HEK293 (cell line): ENCODE data around the gene MAP3K12.

Experiments
- CTCF ChIA-PET: fragments of 350-600 bp; formaldehyde crosslinking; extraction: SDS; loops from one replicate; lab custom pipeline; 2021; ENCODE audit warnings: antibody characterized with exemption; lab: Yijun Ruan, JAX
- POLR2A ChIA-PET: fragments of 300-600 bp; formaldehyde crosslinking; extraction: SDS; loops from one replicate; lab custom pipeline; 2020; ENCODE audit warnings: antibody characterized with exemption, inconsistent platforms; lab: Yijun Ruan, JAX
- H3K27ac ChIP-seq: fragments of 200-500 bp; sonication (Bioruptor generic); 2 replicates; pipeline ENCODE4 v1.5.1; 2014; ENCODE audit warnings: low read depth, low read length, control low read depth, inconsistent platforms; ENCODE audit errors: extremely low read depth
- H3K36me3 ChIP-seq, 2 experiments: fragments of 200-500 bp in 1 of 2; sonication (Bioruptor generic) in 1 of 2; 1 replicate in 1 of 2; 2 replicates in 1 of 2; pipeline ENCODE4 v1.5.1; 2014 to 2017; ENCODE audit warnings: inconsistent platforms in 2 of 2, low read length in 2 of 2; ENCODE audit not compliant: control insufficient read depth in 2 of 2, insufficient read depth in 1 of 2
- H3K4me1 ChIP-seq: fragments of 200-500 bp; sonication (Bioruptor generic); 2 replicates; pipeline ENCODE4 v1.5.1; 2014; ENCODE audit warnings: mild to moderate bottlenecking, low read length, inconsistent platforms; ENCODE audit not compliant: control insufficient read depth, insufficient read depth
- H3K4me3 ChIP-seq: 2 replicates; pipeline ENCODE4 v1.5.1; 2011; ENCODE audit warnings: low read depth, mild to moderate bottlenecking, control low read depth, low read length, moderate library complexity
- H3K9me3 ChIP-seq: fragments of 200-500 bp; sonication (Bioruptor generic); 2 replicates; pipeline ENCODE4 v1.5.1; 2014; ENCODE audit warnings: low read depth, low read length, inconsistent platforms; ENCODE audit not compliant: control insufficient read depth, insufficient read depth
- GLI2 ChIP-seq: fragments of 450-650 bp; formaldehyde crosslinking; IDR thresholded peaks from 2 replicates; pipeline ENCODE4; 2017; ENCODE audit warnings: missing biosample characterization, missing genetic modification characterization, low read depth, borderline replicate concordance
- HOXD13 ChIP-seq: sonication (generic); formaldehyde crosslinking; IDR thresholded peaks from 2 replicates; pipeline ENCODE4 v1.8.0; 2022; ENCODE audit warnings: missing genetic modification reagents, borderline replicate concordance
- PRDM1 ChIP-seq: fragments of 450-650 bp; formaldehyde crosslinking; IDR thresholded peaks from 2 replicates; pipeline ENCODE4; 2016; ENCODE audit warnings: missing biosample characterization, missing genetic modification characterization
- SCRT2 ChIP-seq: fragments of 450-650 bp; formaldehyde crosslinking; IDR thresholded peaks from 2 replicates; pipeline ENCODE4 v1.5.1; 2016; ENCODE audit warnings: missing biosample characterization, missing genetic modification characterization
- SP3 ChIP-seq: fragments of 450-650 bp; formaldehyde crosslinking; IDR thresholded peaks from 2 replicates; pipeline ENCODE4 v1.5.1; 2016; ENCODE audit warnings: missing biosample characterization, missing genetic modification characterization
- YY2 ChIP-seq: fragments of 450-650 bp; formaldehyde crosslinking; IDR thresholded peaks from 2 replicates; pipeline ENCODE4 v1.5.1; 2016; ENCODE audit warnings: missing biosample characterization, missing genetic modification characterization
- ZBTB17 ChIP-seq: fragments of 450-650 bp; formaldehyde crosslinking; IDR thresholded peaks from 2 replicates; pipeline ENCODE4 v1.5.1; 2016; ENCODE audit warnings: missing biosample characterization, missing genetic modification characterization
- ZFHX2 ChIP-seq: fragments of 450-650 bp; formaldehyde crosslinking; conservative IDR thresholded peaks from 2 replicates; pipeline ENCODE4 v1.5.1; 2016; ENCODE audit warnings: missing biosample characterization, missing genetic modification characterization
- ZNF140 ChIP-seq: fragments of 450-650 bp; formaldehyde crosslinking; IDR thresholded peaks from 2 replicates; pipeline ENCODE4 v1.5.1; 2016; ENCODE audit warnings: missing biosample characterization, missing genetic modification characterization
- ZNF404 ChIP-seq: fragments of 450-650 bp; formaldehyde crosslinking; IDR thresholded peaks from 2 replicates; pipeline ENCODE4 v1.5.1; 2017; ENCODE audit warnings: missing biosample characterization, missing genetic modification characterization
- ZSCAN30 ChIP-seq: fragments of 450-650 bp; IDR thresholded peaks from 2 replicates; pipeline ENCODE4 v1.5.1; 2018; ENCODE audit warnings: missing biosample characterization, mild to moderate bottlenecking, missing genetic modification characterization, moderate library complexity
- TF ChIP-seq, protein P1 (sequence below): fragments of 450-650 bp; formaldehyde crosslinking; conservative IDR thresholded peaks from 2 replicates; pipeline ENCODE4 v1.5.1; 2016; ENCODE audit warnings: low read depth, missing biosample characterization, missing genetic modification characterization
- TF ChIP-seq, protein P2 (sequence below): fragments of 450-650 bp; formaldehyde crosslinking; IDR thresholded peaks from 2 replicates; pipeline ENCODE4 v1.5.1; 2016; ENCODE audit warnings: missing biosample characterization, missing genetic modification characterization
- TF ChIP-seq, protein P3 (sequence below): fragments of 450-650 bp; formaldehyde crosslinking; IDR thresholded peaks from 2 replicates; pipeline ENCODE4 v1.5.1; 2016; ENCODE audit warnings: missing biosample characterization, missing genetic modification characterization
- TF ChIP-seq, protein P4 (sequence below): fragments of 450-650 bp; IDR thresholded peaks from 2 replicates; pipeline ENCODE4 v1.5.1; 2018; ENCODE audit warnings: missing biosample characterization, mild to moderate bottlenecking, missing genetic modification characterization
- TF ChIP-seq, protein P5 (sequence below): fragments of 450-650 bp; formaldehyde crosslinking; IDR thresholded peaks from 2 replicates; pipeline ENCODE4 v1.5.1; 2017; ENCODE audit warnings: missing biosample characterization, missing genetic modification characterization
- TF ChIP-seq, protein P6 (sequence below): fragments of 450-650 bp; formaldehyde crosslinking; IDR thresholded peaks from 2 replicates; pipeline ENCODE4 v1.5.1; 2016; ENCODE audit warnings: missing biosample characterization, missing genetic modification characterization

The MAP3K12 gene

DNA sequence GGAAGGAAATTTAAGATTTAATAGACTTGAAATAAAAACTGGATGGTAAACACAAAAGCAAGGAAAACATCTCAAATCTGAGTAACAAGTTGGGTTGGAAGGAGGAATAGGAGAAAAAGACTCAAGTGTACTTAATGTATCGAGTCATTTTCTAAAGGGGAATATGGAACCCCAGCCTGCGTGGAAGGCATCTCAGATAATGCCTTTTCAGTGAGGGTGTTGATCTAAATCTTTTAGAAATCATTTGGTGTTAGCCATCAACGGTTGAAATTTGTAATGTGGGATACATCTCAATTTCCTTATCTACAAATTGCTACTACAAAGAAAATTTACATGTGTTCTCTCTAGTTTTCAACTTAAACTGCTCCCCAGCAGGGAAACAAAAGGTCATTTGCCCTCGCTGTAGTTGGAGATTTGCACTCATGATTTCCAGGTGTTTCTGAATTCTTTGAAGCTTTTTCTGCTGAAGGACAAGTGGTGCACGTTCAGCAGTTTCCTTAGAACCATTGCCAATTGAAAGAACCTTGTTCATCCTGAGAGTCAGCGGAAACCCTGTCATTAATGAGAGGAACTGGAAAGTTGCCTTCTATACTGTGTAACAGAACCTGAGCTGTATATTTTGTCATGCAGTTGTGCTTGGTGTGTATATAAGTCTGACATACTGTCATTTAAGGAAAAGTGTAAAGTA, 45.2 kb downstream of the MAP3K12 start:
- Histone ChIP-seq H3K9me3 (no peaks in the 10 kb centered on the region), H3K4me1 (peaks cover 3% of the 10 kb centered on the region), H3K27ac (no peak overlapping the region), H3K4me3 (peak overlapping the region; percentile 99), H3K36me3 (peaks cover 47 to 64% of the 10 kb centered on the region in 2 experiments)
- POLR2A ChIA-PET, result interaction anchor here (1.2 to 2.2 kb wide), 3 partner anchors 27 to 47 kb away, joined by 3 to 10 read pairs (median 3); partner anchors contain the start of gene TARBP2
- CTCF ChIA-PET, result interaction anchor here (0.5 to 1.8 kb wide), 5 partner anchors 23 to 1182 kb away, joined by 3 to 5 read pairs (median 3); no protein-coding TSS in a partner anchor
- TF ChIP-seq PRDM1 (tag by site-specific recombination) (peak; percentile 72; the same call in 1 of the 2 replicates), SP3 (tag by site-specific recombination) (no peak), ZBTB17 (tag by site-specific recombination) (no peak), ZNF140 (no peak), ZSCAN30 (tag by site-specific recombination) (no peak)
- TF ChIP-seq, protein P1, sequence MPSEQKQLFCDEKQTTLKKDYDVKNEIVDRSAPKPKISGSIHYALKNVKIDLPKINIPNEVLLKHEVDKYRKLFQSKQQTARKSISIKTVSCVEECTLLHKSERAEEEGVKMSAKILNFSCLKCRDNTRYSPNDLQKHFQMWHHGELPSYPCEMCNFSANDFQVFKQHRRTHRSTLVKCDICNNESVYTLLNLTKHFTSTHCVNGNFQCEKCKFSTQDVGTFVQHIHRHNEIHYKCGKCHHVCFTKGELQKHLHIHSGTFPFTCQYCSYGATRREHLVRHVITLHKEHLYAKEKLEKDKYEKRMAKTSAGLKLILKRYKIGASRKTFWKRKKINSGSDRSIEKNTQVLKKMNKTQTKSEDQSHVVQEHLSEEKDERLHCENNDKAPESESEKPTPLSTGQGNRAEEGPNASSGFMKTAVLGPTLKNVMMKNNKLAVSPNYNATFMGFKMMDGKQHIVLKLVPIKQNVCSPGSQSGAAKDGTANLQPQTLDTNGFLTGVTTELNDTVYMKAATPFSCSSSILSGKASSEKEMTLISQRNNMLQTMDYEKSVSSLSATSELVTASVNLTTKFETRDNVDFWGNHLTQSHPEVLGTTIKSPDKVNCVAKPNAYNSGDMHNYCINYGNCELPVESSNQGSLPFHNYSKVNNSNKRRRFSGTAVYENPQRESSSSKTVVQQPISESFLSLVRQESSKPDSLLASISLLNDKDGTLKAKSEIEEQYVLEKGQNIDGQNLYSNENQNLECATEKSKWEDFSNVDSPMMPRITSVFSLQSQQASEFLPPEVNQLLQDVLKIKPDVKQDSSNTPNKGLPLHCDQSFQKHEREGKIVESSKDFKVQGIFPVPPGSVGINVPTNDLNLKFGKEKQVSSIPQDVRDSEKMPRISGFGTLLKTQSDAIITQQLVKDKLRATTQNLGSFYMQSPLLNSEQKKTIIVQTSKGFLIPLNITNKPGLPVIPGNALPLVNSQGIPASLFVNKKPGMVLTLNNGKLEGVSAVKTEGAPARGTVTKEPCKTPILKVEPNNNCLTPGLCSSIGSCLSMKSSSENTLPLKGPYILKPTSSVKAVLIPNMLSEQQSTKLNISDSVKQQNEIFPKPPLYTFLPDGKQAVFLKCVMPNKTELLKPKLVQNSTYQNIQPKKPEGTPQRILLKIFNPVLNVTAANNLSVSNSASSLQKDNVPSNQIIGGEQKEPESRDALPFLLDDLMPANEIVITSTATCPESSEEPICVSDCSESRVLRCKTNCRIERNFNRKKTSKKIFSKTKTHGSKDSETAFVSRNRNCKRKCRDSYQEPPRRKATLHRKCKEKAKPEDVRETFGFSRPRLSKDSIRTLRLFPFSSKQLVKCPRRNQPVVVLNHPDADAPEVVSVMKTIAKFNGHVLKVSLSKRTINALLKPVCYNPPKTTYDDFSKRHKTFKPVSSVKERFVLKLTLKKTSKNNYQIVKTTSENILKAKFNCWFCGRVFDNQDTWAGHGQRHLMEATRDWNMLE, result no peak
- TF ChIP-seq, protein P2, sequence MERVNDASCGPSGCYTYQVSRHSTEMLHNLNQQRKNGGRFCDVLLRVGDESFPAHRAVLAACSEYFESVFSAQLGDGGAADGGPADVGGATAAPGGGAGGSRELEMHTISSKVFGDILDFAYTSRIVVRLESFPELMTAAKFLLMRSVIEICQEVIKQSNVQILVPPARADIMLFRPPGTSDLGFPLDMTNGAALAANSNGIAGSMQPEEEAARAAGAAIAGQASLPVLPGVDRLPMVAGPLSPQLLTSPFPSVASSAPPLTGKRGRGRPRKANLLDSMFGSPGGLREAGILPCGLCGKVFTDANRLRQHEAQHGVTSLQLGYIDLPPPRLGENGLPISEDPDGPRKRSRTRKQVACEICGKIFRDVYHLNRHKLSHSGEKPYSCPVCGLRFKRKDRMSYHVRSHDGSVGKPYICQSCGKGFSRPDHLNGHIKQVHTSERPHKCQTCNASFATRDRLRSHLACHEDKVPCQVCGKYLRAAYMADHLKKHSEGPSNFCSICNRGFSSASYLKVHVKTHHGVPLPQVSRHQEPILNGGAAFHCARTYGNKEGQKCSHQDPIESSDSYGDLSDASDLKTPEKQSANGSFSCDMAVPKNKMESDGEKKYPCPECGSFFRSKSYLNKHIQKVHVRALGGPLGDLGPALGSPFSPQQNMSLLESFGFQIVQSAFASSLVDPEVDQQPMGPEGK (tag by site-specific recombination), result no peak

DNA sequence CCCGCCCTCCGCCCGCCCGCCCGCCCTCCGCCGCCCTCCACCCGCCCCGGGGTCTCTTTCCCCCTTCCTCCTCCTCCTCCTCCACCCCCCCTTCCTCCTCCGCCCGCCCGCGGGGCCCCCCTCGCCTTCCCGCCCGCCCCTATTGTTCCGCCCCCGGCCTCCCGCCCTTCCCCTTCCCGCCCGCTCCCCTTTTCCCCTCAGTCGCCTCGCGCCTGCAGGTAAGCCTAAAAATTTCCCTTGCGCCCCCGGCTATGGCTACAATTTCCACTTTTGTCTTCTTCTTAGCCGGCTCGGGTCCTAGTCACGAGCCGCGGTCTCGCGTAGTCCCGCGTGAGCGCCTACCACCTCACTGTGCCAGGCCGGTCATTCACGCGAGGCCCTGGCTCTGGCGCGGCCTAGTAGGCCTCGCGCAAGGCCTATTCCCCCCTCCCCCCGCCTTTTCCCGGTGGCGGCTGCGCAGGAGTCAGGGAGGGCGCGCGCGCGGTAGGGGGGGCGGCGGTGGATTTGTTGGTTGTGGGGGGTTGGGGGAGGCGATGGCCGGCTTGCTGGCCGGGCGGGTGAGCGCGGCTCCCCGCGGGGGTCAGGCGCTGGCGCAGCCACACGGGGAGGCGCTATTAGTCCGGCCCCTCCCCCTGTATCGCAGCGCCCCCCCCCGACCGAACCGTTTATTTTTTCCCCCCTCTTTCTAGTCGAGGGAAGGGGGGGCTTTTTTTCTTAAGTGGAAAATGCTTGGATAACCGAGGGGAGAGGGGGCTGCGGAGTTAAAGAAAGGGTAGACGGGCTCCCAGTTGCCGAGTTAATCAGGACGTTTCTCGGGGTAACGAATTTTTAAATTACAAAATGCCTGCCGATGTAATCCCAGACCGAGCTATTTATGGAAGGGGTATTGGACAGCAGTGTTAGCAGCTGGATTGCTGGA, 46.8 kb downstream of the MAP3K12 start:
- POLR2A ChIA-PET, result interaction anchor here (0.7 to 1.2 kb wide), 6 partner anchors 8 to 108 kb away, joined by 3 to 4 read pairs (median 3); partner anchors contain the start of genes PRR13 and TARBP2
- no peak for TF ChIP-seq ZNF404 (tag by site-specific recombination)
- TF ChIP-seq, protein P3, sequence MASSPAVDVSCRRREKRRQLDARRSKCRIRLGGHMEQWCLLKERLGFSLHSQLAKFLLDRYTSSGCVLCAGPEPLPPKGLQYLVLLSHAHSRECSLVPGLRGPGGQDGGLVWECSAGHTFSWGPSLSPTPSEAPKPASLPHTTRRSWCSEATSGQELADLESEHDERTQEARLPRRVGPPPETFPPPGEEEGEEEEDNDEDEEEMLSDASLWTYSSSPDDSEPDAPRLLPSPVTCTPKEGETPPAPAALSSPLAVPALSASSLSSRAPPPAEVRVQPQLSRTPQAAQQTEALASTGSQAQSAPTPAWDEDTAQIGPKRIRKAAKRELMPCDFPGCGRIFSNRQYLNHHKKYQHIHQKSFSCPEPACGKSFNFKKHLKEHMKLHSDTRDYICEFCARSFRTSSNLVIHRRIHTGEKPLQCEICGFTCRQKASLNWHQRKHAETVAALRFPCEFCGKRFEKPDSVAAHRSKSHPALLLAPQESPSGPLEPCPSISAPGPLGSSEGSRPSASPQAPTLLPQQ (tag by site-specific recombination), result peak; percentile 48
- TF ChIP-seq, protein P4, sequence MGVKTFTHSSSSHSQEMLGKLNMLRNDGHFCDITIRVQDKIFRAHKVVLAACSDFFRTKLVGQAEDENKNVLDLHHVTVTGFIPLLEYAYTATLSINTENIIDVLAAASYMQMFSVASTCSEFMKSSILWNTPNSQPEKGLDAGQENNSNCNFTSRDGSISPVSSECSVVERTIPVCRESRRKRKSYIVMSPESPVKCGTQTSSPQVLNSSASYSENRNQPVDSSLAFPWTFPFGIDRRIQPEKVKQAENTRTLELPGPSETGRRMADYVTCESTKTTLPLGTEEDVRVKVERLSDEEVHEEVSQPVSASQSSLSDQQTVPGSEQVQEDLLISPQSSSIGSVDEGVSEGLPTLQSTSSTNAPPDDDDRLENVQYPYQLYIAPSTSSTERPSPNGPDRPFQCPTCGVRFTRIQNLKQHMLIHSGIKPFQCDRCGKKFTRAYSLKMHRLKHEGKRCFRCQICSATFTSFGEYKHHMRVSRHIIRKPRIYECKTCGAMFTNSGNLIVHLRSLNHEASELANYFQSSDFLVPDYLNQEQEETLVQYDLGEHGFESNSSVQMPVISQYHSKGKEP (tag by site-specific recombination), result no peak
- TF ChIP-seq, protein P5, sequence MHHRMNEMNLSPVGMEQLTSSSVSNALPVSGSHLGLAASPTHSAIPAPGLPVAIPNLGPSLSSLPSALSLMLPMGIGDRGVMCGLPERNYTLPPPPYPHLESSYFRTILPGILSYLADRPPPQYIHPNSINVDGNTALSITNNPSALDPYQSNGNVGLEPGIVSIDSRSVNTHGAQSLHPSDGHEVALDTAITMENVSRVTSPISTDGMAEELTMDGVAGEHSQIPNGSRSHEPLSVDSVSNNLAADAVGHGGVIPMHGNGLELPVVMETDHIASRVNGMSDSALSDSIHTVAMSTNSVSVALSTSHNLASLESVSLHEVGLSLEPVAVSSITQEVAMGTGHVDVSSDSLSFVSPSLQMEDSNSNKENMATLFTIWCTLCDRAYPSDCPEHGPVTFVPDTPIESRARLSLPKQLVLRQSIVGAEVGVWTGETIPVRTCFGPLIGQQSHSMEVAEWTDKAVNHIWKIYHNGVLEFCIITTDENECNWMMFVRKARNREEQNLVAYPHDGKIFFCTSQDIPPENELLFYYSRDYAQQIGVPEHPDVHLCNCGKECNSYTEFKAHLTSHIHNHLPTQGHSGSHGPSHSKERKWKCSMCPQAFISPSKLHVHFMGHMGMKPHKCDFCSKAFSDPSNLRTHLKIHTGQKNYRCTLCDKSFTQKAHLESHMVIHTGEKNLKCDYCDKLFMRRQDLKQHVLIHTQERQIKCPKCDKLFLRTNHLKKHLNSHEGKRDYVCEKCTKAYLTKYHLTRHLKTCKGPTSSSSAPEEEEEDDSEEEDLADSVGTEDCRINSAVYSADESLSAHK (tag by site-specific recombination), result peak; percentile 64
- no peak for TF ChIP-seq HOXD13 (CRISPR knock-in tag)
- TF ChIP-seq YY2 (tag by site-specific recombination), result 0 out of 2 replicates have a peak, but pooled peaks have one; percentile 32
- TF ChIP-seq, protein P6, sequence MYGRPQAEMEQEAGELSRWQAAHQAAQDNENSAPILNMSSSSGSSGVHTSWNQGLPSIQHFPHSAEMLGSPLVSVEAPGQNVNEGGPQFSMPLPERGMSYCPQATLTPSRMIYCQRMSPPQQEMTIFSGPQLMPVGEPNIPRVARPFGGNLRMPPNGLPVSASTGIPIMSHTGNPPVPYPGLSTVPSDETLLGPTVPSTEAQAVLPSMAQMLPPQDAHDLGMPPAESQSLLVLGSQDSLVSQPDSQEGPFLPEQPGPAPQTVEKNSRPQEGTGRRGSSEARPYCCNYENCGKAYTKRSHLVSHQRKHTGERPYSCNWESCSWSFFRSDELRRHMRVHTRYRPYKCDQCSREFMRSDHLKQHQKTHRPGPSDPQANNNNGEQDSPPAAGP (tag by site-specific recombination), result peak; percentile 96
- TF ChIP-seq GLI2 (tag by site-specific recombination), result no peak
- peak; percentile 67 for TF ChIP-seq ZFHX2 (tag by site-specific recombination)
- no peak for TF ChIP-seq SCRT2 (tag by site-specific recombination)

More for the DNA sequence above, 46.8 kb downstream of the MAP3K12 start:
- Histone ChIP-seq H3K36me3 (peaks cover 31 to 56% of the 10 kb centered on the region in 2 experiments), H3K27ac (peak overlapping the region; percentile 98), H3K4me1 (peaks cover 3% of the 10 kb centered on the region), H3K9me3 (no peaks in the 10 kb centered on the region), H3K4me3 (peak overlapping the region; percentile 99)
- CTCF ChIA-PET, result interaction anchor here (0.6 kb wide), 2 partner anchors 11 to 51 kb away, joined by 3 read pairs; no protein-coding TSS in a partner anchor
